Thoracic aorta (tissue), 2 donors: ENCODE results near the gene RXRB. TPM values are rescaled to one million over a fixed set of nuclear protein-coding genes. Genes with fewer than 3 reads are reported as not detected.

Experiments
- ATAC-seq: fragments of 150-250 bp; one replicate; pipeline ENCODE4 v1.8.0; 2017; ENCODE audit warnings: low read depth; ENCODE audit not compliant: insufficient number of reproducible peaks, low FRiP score
- DNase-seq: peaks from one replicate; pipeline ENCODE4 v3.0.0-alpha.2; 2020; ENCODE audit warnings: low spot score
- H3K27ac ChIP-seq, 2 donors: fragments of 200-600 bp; sonication (generic); 1 replicate in 1 of 2; 2 replicates in 1 of 2; pipeline ENCODE4 v1.5.1; 2016; ENCODE audit warnings: mild to moderate bottlenecking in 2 of 2, moderate library complexity in 2 of 2
- H3K27me3 ChIP-seq: fragments of 200-600 bp; sonication (generic); replicated peaks from 2 replicates; pipeline ENCODE4 v1.6.0; 2016; ENCODE audit warnings: mild to moderate bottlenecking; ENCODE audit not compliant: insufficient read depth
- H3K36me3 ChIP-seq: fragments of 200-600 bp; sonication (generic); one replicate; pipeline ENCODE4 v1.5.1; 2016
- H3K4me1 ChIP-seq, 2 donors: fragments of 200-600 bp; sonication (generic); 1 replicate in 1 of 2; 2 replicates in 1 of 2; pipeline versions ENCODE4 v1.5.1 to v1.6.0; 2016; ENCODE audit warnings: low read depth in 2 of 2, mild to moderate bottlenecking in 1 of 2; ENCODE audit not compliant: control insufficient read depth in 1 of 2
- H3K4me3 ChIP-seq: fragments of 200-600 bp; sonication (generic); 2 replicates; pipeline ENCODE4 v1.5.1; 2016; ENCODE audit warnings: mild to moderate bottlenecking
- H3K9me3 ChIP-seq: fragments of 200-600 bp; sonication (generic); 2 replicates; pipeline ENCODE4 v1.5.1; 2016
- total RNA-seq, 2 donors: library from RNA; depleted of rRNA; stranded (reverse); fragments of >200 nt; gene quantifications; one replicate each; pipeline versions ENCODE4 v1.1.0 to v1.2.3, GENCODE V29; 2016
- TF ChIP-seq, protein P1 (sequence below): fragments of 200-600 bp; sonication (generic); IDR thresholded peaks from one replicate; pipeline ENCODE4 v1.5.1; 2019; ENCODE audit warnings: antibody characterized with exemption

The RXRB gene
- total RNA-seq, 2 donors from 2014 or later: 38.7 to 47.2 TPM

DNA sequence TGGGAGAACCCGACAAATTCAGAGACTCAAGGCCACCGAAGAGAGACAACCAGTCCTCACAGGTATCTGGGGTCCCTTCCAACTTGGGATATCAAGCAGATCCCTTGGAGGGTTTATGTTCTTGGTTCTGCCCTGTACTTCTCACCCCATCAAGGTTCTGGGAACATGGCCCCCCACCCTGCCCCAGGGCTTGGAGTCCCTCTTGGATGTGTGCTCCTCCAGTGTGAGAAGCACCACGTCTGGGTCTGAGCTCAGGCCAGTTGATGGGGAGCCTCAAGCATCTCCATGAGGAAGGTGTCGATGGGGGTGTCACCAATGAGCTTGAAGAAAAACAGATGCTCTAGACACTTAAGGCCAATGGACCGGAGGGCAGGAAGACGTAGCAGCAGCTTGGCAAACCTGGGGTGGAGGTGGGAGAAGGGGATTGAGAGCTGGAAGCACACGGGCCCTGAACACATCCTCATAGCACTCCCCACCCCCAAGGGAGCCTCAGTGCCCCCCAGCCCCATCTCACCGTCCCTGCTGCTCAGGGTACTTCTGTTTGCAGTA, 6.0 kb downstream of the RXRB start:
- TF ChIP-seq, protein P1, sequence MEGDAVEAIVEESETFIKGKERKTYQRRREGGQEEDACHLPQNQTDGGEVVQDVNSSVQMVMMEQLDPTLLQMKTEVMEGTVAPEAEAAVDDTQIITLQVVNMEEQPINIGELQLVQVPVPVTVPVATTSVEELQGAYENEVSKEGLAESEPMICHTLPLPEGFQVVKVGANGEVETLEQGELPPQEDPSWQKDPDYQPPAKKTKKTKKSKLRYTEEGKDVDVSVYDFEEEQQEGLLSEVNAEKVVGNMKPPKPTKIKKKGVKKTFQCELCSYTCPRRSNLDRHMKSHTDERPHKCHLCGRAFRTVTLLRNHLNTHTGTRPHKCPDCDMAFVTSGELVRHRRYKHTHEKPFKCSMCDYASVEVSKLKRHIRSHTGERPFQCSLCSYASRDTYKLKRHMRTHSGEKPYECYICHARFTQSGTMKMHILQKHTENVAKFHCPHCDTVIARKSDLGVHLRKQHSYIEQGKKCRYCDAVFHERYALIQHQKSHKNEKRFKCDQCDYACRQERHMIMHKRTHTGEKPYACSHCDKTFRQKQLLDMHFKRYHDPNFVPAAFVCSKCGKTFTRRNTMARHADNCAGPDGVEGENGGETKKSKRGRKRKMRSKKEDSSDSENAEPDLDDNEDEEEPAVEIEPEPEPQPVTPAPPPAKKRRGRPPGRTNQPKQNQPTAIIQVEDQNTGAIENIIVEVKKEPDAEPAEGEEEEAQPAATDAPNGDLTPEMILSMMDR: no peak
- H3K4me1 ChIP-seq: peaks cover 14 to 34% of the 10 kb centered on the region in 2 donors
- peaks cover 14% of the 10 kb centered on the region for H3K27me3 ChIP-seq
- H3K4me3 ChIP-seq: no peak overlapping the region
- ATAC-seq (no peak), DNase-seq (no peak)
- no peaks in the 10 kb centered on the region for H3K9me3 ChIP-seq
- H3K27ac ChIP-seq: no peak overlapping the region
- peaks cover 27% of the 10 kb centered on the region for H3K36me3 ChIP-seq

GRCh38 chr6:33193619-33194018, 6.8 kb downstream of the RXRB start:
- H3K27me3 ChIP-seq: peaks cover 14% of the 10 kb centered on the region
- peak overlapping the region in 1 of 2 donors; percentile 43 for H3K27ac ChIP-seq
- peak overlapping the region; percentile 64 for H3K4me3 ChIP-seq
- H3K36me3 ChIP-seq: peaks cover 27% of the 10 kb centered on the region
- no peak for ATAC-seq
- peaks cover 6 to 25% of the 10 kb centered on the region in 2 donors for H3K4me1 ChIP-seq
- no peaks in the 10 kb centered on the region for H3K9me3 ChIP-seq
- TF ChIP-seq, protein P1: no peak
- no peak for DNase-seq

DNA sequence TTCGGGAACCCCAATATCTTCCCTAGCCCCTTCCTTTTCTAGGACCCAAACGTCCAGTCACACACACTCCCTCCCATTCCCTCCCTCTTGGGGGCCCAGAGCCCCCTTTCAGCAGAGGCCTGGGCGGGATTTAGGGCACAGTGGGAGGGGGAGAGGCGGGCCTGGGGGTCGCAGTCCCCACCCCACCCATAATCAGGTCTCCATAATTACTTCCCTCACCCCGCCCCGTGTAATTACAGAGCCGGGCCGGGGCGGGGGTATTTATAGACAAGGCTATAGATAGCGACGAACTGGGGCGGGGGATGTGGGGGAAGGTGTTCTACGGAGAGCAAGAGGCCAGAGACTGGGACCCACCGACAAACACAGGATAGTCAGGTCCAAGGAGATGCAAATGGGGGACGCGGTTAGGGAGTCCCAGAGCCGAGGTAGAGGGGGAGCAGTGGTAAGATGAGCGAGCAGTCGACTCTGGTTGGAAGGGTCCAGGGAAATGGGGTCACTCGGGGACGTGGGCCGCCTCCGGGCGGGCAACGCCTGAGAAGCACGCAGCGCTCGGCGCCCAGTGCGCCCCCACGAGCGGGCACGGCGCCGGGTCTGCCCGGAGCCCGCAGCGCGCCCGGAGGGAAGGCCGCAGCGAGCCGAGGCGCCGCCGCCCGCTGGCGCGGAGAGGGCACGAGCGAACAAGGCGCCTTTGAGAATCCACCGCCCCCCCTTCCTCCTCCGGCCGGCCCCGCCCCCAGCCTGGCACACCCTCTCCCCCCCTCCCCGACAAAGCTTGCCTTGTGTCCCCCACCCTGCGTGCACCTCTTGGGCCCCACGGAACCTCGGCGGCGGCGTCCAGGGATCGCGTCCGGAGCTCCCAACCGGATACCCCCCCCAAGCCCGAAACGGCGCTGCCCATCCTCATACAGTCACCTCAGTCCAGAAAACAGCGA, 7.5 kb downstream of the RXRB start:
- Histone ChIP-seq H3K4me1 (peaks cover 6 to 18% of the 10 kb centered on the region in 2 donors), H3K36me3 (peaks cover 27% of the 10 kb centered on the region), H3K27me3 (peaks cover 14% of the 10 kb centered on the region), H3K4me3 (peak overlapping the region; percentile 64), H3K27ac (peak overlapping the region in 1 of 2 donors; percentile 43), H3K9me3 (no peaks in the 10 kb centered on the region)
- DNase-seq: no peak
- no peak for ATAC-seq
- TF ChIP-seq, protein P1: no peak

GRCh38 chr6:33192105-33192646, 8.3 kb downstream of the RXRB start, which contains the start of gene COL11A2:
COL11A2 (minus strand) TSS chr6:33192467; CDS start chr6:33192240, 227 bp downstream.
- Histone ChIP-seq H3K4me1 (peaks cover 6 to 13% of the 10 kb centered on the region in 2 donors), H3K27me3 (peaks cover 14% of the 10 kb centered on the region), H3K4me3 (peak within 1 kb of the TSS; percentile 64), H3K36me3 (peaks cover 26% of the 10 kb centered on the region), H3K27ac (no peak within 1 kb of the TSS), H3K9me3 (no peaks in the 10 kb centered on the region)
- no peak for DNase-seq
- ATAC-seq: no peak
- TF ChIP-seq, protein P1: no peak
